Activated CD8-positive, alpha-beta memory T cell treated with anti-CD3 and anti-CD28 coated beads, Interleukin-2, amount 50 U/mL, for 48 hours (primary cell): ENCODE data around the gene CTNND2.

Source experiments
- DNase-seq: peaks from one replicate; pipeline ENCODE4 v3.0.0-alpha.2; 2020

Gene CTNND2

DNA sequence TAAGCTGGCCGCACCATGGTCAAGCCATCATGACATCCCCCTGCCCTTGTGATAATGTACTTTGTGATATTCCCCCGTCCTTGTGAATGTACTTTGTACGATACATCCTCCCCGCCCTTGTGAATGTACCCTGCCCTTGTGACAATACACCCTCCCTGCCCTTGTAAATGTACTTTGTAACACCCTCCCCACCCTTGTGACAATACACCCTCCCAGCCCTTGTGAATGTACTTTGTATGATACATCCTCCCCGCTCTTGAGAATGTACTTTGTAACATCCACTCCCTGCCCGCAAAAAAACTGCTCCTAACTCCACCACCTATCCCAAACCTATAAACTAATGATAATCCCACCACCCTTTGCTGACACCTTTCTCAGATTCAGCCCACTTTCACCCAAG lies 313.8 kb downstream of the CTNND2 start:
- no peak for DNase-seq

DNA sequence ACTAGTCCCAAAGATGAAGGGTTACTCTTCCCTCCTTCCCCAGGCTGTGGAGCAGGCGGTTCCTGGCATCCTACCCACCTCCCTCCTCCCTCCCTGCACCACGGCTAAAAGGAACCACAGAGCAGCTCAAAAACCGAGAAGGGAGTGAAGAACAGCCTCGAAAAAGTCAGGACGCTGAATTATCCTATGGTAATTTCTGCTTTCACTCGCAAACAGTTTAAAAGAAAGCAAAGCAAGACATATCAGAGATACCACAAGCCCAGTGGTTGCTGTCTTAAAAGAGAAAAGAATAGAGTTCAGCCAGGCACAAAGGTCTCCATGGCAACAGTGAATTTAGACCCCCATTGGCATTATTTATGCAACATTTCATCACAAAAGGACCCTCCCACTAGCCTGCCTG lies 315.4 kb downstream of the CTNND2 start:
- no peak for DNase-seq

DNA sequence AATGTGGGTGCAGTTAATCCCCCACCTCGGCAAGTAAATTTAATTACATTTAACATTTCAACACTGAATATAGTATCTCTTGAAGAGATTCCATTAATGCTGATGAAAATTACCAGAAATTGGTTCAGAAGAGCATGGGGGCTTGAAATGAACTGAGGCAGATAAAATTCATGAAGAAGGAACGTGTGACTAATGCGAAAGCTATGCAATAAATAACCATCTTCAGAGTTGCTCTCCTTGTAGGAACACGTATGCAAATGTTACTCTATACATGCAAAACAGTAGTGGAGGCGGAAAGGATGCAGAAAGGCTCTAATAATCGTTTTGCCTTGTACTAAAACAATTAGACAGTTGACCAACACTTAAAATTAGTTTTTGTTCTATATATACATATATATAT lies 320.2 kb downstream of the CTNND2 start:
- no peak for DNase-seq

DNA sequence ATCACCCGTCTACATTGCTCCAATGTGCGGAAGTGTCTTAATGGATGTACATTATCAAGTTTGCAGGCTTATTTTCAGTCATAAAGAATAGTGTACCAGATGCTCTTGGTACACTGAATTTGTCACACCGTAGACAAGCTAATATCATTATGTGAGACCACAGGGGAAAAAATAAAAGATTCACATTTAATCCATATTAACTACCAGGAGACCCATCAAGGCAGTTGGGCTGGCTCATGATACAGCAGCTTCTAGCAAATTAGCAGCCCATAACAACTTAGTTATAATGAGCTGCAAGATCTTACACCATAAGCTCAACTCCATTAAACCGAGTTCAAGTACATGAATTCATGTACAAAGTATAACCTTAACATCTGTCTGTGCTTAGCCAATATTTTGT lies 324.9 kb downstream of the CTNND2 start:
- no peak for DNase-seq

DNA sequence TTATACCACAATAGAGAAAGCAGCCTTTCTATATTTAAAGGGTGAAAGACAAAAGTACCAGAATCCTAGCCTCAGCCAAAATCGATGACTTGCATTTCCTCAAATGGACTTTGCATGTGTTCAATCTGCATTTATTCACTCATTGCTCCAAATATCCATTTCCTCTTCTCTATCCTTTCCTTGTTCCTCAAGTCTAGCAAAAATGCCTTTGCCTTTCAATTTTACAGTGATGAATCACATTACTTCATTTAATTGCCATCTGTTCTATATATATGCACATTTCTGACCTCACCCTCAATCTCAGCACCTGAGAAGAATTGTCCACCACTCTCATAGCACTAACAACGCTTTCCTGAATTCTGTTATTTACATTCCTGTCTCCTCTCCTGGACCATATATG lies 329.5 kb downstream of the CTNND2 start:
- no peak for DNase-seq

DNA sequence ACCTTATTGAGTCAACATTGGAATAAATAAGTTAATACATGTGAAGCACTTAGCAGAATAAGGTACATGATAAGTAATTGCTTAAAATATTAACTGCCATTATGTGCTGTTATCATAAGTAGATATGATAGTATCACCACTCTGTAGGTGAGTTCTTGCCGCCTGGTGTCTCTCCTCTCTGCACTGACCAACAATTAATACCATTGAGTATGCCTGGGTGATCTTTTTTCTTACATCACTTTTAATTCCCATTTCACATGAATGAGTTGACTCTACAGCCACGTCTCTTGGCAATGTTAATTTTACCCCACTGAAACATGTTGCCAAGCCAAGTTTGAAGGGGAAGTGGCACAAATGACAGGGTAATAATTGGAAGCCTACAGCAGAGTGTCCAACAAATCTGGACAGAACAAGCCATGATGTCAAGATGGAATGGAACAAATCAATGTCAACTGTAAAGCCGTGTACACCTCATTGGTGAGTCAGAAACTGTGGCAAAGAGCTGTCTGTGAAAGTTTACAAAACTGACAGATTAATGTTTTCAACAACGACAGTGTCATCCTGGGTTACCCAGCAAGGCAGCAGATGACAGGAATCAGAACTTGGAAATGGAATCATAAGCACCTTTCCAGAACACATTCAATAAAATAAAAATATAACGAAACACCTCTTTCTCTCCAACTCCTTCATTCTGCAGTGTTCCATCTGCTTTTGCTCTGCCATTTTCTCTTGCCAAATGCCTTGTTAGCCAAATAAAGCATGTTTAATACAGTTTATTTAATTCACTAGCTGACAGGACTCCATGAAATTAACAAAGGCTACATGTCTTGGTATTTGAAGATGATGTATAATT lies 330.9 kb downstream of the CTNND2 start:
- DNase-seq, result no peak

DNA sequence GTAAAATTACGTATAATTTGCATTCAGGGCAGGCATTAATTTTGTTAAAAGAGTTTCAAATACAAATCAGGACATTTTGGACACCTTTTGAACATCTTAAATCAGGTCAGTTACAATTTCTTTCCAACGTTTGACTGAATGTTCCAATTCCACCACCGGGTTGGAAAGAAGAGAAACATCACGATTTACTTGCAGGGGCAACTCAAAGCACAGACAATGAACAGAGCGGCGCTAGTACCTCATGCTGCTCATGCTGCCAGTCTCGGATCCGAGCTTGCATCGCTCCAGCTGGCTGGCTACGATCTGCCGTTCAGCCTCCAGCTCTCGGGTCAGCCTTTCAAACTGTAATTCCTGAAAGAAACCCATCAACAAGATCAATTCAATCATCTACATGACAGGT lies 339.5 kb downstream of the CTNND2 start:
- DNase-seq, result no peak

DNA sequence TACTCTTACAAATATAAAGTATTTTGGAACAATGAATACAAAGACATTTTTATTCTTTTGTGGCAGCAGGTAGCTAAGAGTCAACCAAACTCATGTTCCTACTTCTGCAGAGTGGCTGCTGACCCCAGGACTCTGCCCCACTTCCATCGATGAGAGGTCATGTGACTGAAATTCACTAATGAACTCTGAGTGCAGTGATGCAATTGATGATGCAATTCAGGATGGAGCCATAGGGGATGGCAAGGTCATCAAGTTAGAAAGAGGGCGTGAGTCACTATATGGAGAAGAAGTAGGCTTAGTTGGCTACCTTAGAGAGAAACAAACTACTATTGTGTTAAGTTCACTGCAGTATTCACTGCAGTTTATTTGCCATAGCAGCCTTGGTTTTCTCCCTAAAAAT lies 340.4 kb downstream of the CTNND2 start:
- no peak for DNase-seq

DNA sequence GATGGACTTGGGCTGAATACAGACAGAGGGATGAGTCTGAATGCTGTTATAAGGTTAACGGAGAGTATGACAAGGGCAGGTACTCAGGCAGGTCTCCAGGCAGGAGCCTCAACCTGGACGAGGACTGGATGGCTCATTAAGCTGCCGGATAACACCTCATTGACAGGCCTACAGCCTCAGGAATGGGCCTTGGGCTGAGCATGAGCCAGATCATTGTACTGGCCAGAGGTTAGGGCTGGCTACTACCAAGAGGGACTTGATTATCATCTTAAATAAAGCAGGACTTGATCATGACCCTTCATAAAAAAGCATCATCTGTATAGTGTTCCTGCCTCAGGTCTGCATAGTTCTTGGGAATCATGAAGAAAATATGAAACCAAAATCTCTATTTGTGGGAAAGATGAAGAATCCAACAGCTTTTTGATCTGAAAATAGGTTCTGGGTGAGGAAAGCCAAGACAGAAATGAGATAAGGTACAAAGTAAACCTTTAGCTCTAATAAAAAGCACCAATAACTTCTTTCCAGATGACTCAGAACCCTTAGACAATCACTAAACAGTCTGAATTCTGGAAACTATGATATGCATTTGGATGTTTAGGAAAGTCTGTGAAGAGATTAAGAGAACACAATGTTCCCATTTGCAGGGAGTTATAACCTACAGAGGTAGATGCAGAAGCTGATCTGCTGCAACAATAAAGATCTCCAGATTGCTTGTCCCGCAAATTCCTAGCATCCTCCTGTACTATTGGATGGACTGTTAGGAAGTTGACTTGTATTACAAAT lies 343.1 kb downstream of the CTNND2 start:
- no peak for DNase-seq

DNA sequence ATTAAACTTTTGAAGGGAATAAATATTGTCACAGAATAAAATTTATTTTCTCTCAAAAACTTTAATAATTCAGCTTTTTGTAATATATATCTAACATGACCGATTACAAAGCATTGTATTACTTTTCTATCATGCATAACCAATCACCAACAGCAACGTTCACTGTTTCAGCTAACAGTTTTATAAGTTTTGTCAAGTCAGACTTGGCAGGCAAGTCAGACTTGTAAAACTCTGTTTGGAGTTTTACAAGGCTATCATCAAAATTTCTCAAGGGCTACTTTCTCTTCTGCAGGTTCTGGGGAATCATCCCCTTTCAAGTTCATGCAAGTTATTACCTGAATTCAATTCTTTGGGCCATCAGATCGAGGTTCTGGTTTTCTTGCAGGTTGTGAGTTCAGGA lies 347.2 kb downstream of the CTNND2 start:
- DNase-seq, result no peak

DNA sequence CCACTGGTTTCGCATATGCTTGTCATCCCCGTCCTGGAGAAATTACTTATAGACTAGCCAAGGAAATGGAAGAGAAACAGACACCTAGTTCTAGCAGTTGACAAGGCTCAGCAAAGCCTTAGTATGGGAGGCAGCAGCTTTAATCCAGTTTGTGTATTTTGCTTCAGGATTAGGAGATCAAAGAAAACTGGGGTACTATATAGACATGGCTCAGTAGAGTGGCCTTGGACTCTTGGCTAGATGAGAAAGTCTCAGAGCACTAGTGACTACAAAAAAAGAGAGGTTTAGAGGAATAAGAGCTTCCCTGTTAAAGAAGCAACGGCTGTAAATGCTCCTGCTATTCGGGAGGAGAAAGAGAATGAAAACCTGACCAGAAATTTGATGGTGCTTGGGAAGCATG lies 349.1 kb downstream of the CTNND2 start:
- DNase-seq, result no peak

DNA sequence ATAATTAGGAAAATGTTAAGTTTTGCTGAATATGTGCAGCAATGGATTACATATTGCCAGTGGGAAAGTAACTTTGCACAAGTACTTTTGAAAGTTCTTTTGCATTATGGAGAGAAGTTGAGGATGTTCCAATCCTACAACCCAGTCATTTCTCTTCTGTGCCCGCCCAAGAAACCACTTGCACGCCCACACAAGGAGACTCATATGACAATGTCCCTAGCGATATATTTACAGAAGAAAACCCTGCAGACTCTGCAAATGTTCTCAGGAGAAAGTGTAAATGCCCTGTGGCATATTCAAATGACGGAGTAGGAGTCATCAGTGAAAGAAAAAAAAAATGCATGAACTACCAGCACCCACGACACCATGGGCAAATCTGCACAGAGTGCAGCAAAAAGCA lies 356.5 kb downstream of the CTNND2 start:
- DNase-seq, result no peak

DNA sequence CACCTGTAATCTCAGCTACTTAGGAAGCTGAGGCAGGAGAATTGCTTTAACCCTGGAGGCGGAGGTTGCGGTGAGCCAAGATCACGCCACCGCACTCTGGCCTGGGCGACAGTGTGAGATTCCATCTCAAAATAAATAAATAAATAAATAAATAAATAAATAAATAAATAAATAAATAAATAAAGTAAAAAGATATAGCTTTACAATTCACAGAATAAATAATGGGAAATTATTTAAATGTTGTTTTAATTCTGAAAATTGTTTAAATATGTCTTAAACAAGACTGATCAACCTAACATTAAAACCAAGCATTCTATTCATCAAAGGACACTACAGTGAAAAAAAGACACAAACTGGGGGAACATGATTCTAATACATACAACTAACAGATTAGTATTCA lies 357.1 kb downstream of the CTNND2 start:
- no peak for DNase-seq

DNA sequence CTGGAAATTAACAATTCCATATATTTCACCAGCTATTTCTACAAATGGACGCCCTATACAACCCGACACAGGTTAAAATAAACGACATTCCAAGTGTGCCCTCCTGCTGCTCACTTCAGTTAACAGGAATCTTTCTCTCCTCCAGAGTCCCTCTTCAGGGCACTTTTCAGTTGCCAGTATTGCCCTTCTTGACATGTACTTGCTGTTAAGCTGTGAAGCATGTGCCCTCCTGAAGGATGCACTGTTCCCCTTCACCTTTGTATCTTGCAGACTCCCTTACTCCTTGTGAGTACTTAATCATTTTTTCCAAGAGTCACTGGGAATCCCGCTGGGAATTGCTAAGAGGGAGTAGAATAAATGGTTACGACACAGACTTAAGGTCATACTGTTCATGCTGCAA lies 364.1 kb downstream of the CTNND2 start:
- no peak for DNase-seq

DNA sequence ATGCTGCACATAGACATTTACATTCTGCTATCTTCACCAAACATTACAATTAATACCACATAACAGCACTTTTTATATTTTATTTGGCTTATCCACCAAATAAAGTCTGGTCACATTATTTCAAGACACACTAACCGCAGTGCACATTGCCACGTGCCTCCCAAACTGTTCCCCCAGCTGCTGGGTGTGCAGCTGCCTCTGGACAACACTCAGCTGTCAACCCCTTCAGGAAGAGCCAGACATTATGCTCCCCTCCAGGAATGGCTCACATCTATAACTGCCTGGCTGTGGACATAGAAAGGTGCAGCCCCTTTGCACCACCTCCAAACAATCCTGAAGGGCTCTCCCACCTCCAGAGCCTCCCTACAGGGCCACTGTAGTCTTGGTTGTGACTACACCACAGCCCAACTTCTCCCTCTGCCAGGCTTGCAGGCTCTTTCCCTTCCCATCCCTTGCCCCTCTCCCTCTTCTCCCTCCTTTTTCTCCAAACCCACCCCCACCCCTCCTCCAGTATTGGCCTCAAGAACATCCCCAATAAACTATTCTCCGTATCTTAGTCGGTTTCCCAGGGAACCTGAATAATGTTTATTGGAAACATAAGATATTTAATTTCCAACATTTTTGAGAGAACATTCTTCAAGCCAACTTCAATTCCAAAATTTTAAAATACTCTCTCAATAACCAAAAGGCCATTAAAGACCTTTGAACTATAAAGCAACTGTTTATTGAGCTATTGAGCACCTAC lies 372.3 kb downstream of the CTNND2 start:
- no peak for DNase-seq

DNA sequence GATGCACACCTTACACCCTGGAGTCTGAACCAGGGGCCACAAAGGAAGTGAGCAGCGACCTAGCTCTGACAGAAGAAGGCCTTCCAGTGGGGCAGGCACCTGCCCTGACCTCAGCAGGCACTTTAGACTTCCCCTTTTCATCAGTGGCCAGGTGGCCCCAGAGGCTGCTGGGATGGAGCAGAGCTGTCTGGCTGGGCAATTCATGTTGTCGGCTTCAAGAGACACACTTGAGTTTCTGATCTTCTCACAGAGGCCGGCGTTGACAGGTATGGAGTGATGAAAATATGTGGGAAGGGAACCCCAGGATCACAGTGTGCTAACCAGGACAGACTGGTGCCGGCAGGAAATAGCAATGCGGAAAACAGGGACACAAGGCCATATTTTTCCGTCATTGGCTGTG lies 375.5 kb downstream of the CTNND2 start:
- DNase-seq, result no peak

DNA sequence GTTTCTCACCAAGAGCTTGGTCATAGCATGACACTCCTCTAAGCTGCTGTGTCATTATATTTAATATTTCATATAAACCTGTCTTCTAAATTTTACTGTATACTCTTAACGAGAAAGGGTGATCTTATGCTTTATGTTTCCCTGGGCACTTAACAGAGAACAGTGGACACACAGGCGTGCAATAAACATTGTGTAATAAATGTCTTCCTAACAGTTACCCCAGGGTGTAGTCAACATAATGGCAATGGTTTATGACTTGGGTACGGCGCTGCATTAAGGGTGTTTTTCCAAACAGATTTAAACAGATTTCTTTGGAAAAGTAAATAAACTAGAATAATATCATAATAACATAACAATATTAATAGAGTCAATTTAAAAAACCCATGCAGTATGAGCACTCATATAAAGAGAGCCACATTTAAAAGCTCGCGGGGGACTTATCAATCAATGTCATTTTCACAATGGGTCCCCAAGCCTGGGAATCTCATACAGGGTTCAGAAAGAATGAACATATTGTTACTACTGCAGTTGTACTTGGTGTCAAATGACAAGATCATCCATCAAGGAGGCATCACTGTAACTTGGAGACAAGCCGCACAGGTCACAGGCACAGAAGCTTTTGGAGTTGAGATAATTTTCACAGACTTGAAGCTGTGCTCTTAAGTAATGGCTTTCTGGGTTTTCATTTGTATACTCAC lies 376.4 kb downstream of the CTNND2 start:
- no peak for DNase-seq

DNA sequence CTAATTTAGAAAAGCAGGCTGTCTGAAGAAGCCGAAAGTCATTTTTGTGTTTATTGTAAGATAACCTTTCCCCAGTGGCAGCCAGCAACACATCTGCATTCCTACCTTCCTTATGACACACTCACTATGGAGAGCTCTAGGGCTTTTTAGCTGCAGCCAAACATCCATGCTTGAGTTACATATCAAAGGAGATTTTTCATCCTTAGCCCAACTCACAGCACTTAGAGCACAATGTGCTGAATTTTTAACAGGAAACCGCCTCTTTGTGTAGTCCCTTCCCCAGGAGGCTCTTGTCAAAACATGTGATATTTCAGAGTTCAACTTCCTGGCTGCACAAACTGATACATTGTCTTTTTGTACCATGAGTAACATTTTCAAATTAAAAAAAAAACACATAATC lies 379.2 kb downstream of the CTNND2 start:
- no peak for DNase-seq

DNA sequence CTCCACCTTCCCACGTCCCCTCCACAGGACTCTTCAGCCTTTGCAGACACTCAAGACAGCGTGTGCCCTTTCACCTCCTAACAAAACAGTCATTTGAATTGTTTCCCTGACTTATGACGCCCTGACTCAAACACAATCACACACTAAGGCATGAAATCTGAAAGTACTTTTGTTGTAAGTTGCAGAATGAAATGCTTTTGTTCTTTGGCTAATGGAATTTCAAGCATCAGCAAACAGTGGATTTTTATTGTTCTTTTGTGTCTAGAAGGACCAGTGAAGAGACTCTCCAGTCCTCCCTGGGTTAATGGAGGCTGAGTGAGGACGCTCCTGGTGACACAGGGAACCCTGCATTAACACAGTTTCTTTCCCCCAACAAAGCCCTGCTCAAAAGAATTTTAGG lies 380.1 kb downstream of the CTNND2 start:
- DNase-seq, result no peak

DNA sequence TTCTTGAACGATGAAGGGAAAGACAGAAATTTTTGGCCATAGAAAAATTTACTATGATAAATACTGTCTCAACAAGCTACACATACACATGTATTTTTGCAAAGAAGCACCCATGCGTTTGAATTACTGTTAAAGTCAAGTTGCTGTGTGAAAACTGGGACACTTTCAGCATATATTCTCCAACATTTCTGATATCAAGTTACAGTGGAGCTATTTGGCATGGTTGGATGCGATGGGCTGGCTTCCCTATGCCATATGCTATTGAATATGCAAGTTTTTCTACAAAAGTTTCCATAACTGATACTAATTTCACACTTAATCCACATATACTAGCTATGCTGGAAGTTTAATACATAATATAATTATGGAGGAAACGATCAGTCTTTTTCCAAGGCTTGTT lies 381.4 kb downstream of the CTNND2 start:
- no peak for DNase-seq

DNA sequence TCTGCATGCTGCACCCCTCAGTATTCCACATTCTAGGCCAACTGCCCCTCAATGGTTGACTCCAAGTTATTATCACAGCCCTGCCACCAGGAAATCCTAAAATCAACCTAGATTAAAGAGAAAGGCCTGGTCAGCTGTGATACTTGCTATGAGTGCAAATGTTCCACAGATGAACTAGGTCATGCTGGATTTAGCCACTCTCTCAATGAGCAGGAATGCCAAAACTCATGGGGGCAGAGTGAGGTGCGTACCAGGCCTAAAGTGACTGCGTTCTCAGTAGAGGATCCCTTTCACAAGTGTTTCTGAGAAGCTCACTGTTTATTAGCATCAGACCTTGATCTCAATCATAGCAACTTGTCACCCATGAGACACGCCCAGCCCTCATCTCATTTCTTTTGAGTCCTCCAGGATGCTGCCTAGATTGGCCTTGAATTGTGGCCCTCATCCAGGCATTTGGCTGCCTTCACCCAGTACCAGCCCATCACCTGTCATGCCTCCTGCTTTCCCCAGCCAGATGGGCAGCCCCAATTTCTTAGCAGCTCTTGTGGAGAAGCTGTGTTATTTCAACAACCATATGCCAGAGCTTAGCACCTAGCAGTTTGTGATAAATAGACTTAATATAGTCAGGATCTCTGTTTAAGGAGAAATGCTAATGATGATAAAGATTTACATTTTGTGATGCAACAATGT lies 383.9 kb downstream of the CTNND2 start:
- DNase-seq, result no peak

DNA sequence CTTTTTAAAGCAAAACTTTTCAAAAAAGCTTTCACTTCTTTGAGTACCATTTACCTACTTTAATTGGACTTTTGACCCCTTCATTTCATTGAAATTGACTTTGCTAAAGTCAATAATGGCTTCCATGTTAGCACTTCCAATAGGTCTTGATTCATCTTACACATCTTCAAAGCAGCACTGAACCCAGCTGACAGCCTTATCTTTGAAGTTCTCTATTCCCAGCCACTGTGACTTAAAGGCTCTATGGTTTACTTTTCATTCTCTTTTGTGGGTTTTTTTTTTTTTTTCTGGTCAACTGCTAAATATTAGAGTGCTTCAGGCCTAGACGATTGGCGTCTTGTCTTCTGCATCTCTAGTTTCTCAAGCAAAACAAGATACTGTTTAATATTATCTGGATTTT lies 385.0 kb downstream of the CTNND2 start:
- DNase-seq, result no peak

DNA sequence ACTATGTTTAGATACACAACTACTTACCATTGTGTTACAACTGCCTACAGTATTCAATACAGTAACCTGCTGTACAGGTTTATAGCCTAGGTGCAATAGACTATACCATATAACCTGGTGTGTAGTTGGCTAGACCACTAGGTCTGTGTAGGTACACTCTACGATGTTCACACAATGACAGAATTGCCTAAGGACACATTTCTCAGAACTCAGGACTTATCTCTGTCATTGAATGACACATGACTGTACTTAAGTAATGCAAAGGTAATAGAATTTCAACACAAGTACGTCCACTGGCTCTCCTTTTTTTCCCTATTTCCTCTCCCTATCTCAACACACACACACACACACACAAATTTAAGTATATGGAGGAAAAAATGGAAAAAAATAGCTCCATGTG lies 385.6 kb downstream of the CTNND2 start:
- DNase-seq, result no peak
